ENCODE results near the gene LPP. TPM values are rescaled to one million over a fixed set of nuclear protein-coding genes. Genes with fewer than 3 reads are reported as not detected.

LPP gene
- total RNA-seq, 2 experiments from 2014 or later, result 51.3 to 58.9 TPM

- no peak for ATAC-seq
- no peaks in the 10 kb centered on the region for H3K9me3 Mint-ChIP-seq (ENCODE audit: insufficient read depth)
- H3K4me1 Mint-ChIP-seq (ENCODE audit: low read depth), result peaks cover 6% of the 10 kb centered on the region
- DNase-seq, result no peak
- H3K4me3 Mint-ChIP-seq, result no peak overlapping the region
- no peak overlapping the region for H3K27ac Mint-ChIP-seq
- CTCF ChIA-PET, result no interaction called here
- H3K36me3 Mint-ChIP-seq (ENCODE audit: low read depth), result no peaks in the 10 kb centered on the region
- peaks cover 5% of the 10 kb centered on the region for H3K27me3 Mint-ChIP-seq (ENCODE audit: low read depth)
- POLR2A ChIA-PET, result no interaction called here
Measured at GRCh38 chr3:188778091-188778852, 624.3 kb downstream of the LPP start.

GRCh38 chr3:188779281-188779980, 625.5 kb downstream of the LPP start:
- DNase-seq (no peak), ATAC-seq (no peak)
- H3K27ac Mint-ChIP-seq, result no peak overlapping the region
- no peak overlapping the region for H3K4me3 Mint-ChIP-seq
- CTCF ChIA-PET, result interaction anchor here (0.7 to 1.2 kb wide), 2 partner anchors 12 to 14 kb away, joined by 3 to 4 read pairs; no protein-coding TSS in a partner anchor
- H3K36me3 Mint-ChIP-seq (ENCODE audit: low read depth), result no peaks in the 10 kb centered on the region
- POLR2A ChIA-PET, result interaction anchor here (0.9 kb wide), 1 partner anchor 9 kb away, joined by 3 read pairs; no protein-coding TSS in a partner anchor
- H3K27me3 Mint-ChIP-seq (ENCODE audit: low read depth), result peaks cover 5% of the 10 kb centered on the region
- peaks cover 6% of the 10 kb centered on the region for H3K4me1 Mint-ChIP-seq (ENCODE audit: low read depth)
- H3K9me3 Mint-ChIP-seq (ENCODE audit: insufficient read depth), result no peaks in the 10 kb centered on the region

- ATAC-seq (no peak), DNase-seq (no peak)
- CTCF ChIA-PET, result interaction anchor here (1.2 kb wide), 1 partner anchor 13 kb away, joined by 3 read pairs; no protein-coding TSS in a partner anchor
- POLR2A ChIA-PET, result interaction anchor here (0.9 kb wide), 1 partner anchor 8 kb away, joined by 3 read pairs; no protein-coding TSS in a partner anchor
- H3K4me1 Mint-ChIP-seq (ENCODE audit: low read depth), result peaks cover 6% of the 10 kb centered on the region
- peaks cover 5% of the 10 kb centered on the region for H3K27me3 Mint-ChIP-seq (ENCODE audit: low read depth)
- H3K36me3 Mint-ChIP-seq (ENCODE audit: low read depth), result no peaks in the 10 kb centered on the region
- H3K4me3 Mint-ChIP-seq, result no peak overlapping the region
- H3K27ac Mint-ChIP-seq, result no peak overlapping the region
- H3K9me3 Mint-ChIP-seq (ENCODE audit: insufficient read depth), result no peaks in the 10 kb centered on the region
Measured at GRCh38 chr3:188780193-188781147, 626.5 kb downstream of the LPP start.

GRCh38 chr3:188782613-188783124, 628.7 kb downstream of the LPP start:
- H3K27me3 Mint-ChIP-seq (ENCODE audit: low read depth), result peaks cover 2% of the 10 kb centered on the region
- DNase-seq, result no peak
- H3K4me3 Mint-ChIP-seq, result no peak overlapping the region
- CTCF ChIA-PET, result interaction anchor here (0.9 to 1.4 kb wide), 3 partner anchors 10 to 1044 kb away, joined by 3 to 5 read pairs (median 3); no protein-coding TSS in a partner anchor
- H3K36me3 Mint-ChIP-seq (ENCODE audit: low read depth), result no peaks in the 10 kb centered on the region
- POLR2A ChIA-PET, result no interaction called here
- H3K9me3 Mint-ChIP-seq (ENCODE audit: insufficient read depth), result no peaks in the 10 kb centered on the region
- peaks cover 6% of the 10 kb centered on the region for H3K4me1 Mint-ChIP-seq (ENCODE audit: low read depth)
- no peak for ATAC-seq
- H3K27ac Mint-ChIP-seq, result no peak overlapping the region

GRCh38 chr3:188786424-188786823, 632.5 kb downstream of the LPP start:
- CTCF ChIA-PET, result no interaction called here
- DNase-seq, result no peak
- Mint-ChIP-seq H3K27me3 (ENCODE audit: low read depth) (no peaks in the 10 kb centered on the region), H3K9me3 (ENCODE audit: insufficient read depth) (no peaks in the 10 kb centered on the region), H3K4me1 (ENCODE audit: low read depth) (peaks cover 6% of the 10 kb centered on the region), H3K4me3 (no peak overlapping the region), H3K27ac (no peak overlapping the region), H3K36me3 (ENCODE audit: low read depth) (no peaks in the 10 kb centered on the region)
- no peak for ATAC-seq
- POLR2A ChIA-PET, result no interaction called here

GRCh38 chr3:188788621-188789081, 634.7 kb downstream of the LPP start:
- Mint-ChIP-seq H3K4me3 (no peak overlapping the region), H3K36me3 (ENCODE audit: low read depth) (peaks cover 2% of the 10 kb centered on the region), H3K4me1 (ENCODE audit: low read depth) (no peaks in the 10 kb centered on the region), H3K27ac (no peak overlapping the region), H3K27me3 (ENCODE audit: low read depth) (no peaks in the 10 kb centered on the region), H3K9me3 (ENCODE audit: insufficient read depth) (no peaks in the 10 kb centered on the region)
- CTCF ChIA-PET, result interaction anchor here (0.5 to 2.1 kb wide), 5 partner anchors 167 to 1050 kb away, joined by 3 to 13 read pairs (median 4); no protein-coding TSS in a partner anchor
- POLR2A ChIA-PET, result no interaction called here
- ATAC-seq (peak; percentile 97), DNase-seq (peak; percentile 77)

- ATAC-seq (no peak), DNase-seq (no peak)
- H3K36me3 Mint-ChIP-seq (ENCODE audit: low read depth), result peaks cover 2% of the 10 kb centered on the region
- H3K27ac Mint-ChIP-seq, result no peak overlapping the region
- no peaks in the 10 kb centered on the region for H3K9me3 Mint-ChIP-seq (ENCODE audit: insufficient read depth)
- H3K27me3 Mint-ChIP-seq (ENCODE audit: low read depth), result no peaks in the 10 kb centered on the region
- H3K4me1 Mint-ChIP-seq (ENCODE audit: low read depth), result no peaks in the 10 kb centered on the region
- CTCF ChIA-PET, result interaction anchor here (1.0 kb wide), 1 partner anchor 1051 kb away, joined by 4 read pairs; no protein-coding TSS in a partner anchor
- POLR2A ChIA-PET, result no interaction called here
- H3K4me3 Mint-ChIP-seq, result no peak overlapping the region
Measured at GRCh38 chr3:188789251-188789650, 635.3 kb downstream of the LPP start.

- Mint-ChIP-seq H3K4me1 (ENCODE audit: low read depth) (no peaks in the 10 kb centered on the region), H3K36me3 (ENCODE audit: low read depth) (peaks cover 2% of the 10 kb centered on the region), H3K9me3 (ENCODE audit: insufficient read depth) (no peaks in the 10 kb centered on the region), H3K27me3 (ENCODE audit: low read depth) (no peaks in the 10 kb centered on the region), H3K4me3 (no peak overlapping the region), H3K27ac (no peak overlapping the region)
- ChIA-PET CTCF (interaction anchor here (1.0 to 1.2 kb wide), 3 partner anchors 12 to 1051 kb away, joined by 3 to 4 read pairs (median 3); no protein-coding TSS in a partner anchor), POLR2A (no interaction called here)
- DNase-seq (no peak), ATAC-seq (no peak)
Measured at GRCh38 chr3:188791311-188791710, 637.4 kb downstream of the LPP start.

- Mint-ChIP-seq H3K27ac (no peak overlapping the region), H3K27me3 (ENCODE audit: low read depth) (no peaks in the 10 kb centered on the region), H3K9me3 (ENCODE audit: insufficient read depth) (no peaks in the 10 kb centered on the region), H3K4me3 (no peak overlapping the region), H3K36me3 (ENCODE audit: low read depth) (peaks cover 2% of the 10 kb centered on the region), H3K4me1 (ENCODE audit: low read depth) (no peaks in the 10 kb centered on the region)
- ATAC-seq, result no peak
- peak; percentile 24 for DNase-seq
- ChIA-PET CTCF (interaction anchor here (1.0 to 1.5 kb wide), 4 partner anchors 10 to 1052 kb away, joined by 3 to 4 read pairs (median 4); no protein-coding TSS in a partner anchor), POLR2A (interaction anchor here (0.6 kb wide), 1 partner anchor 21 kb away, joined by 3 read pairs; no protein-coding TSS in a partner anchor)
Measured at GRCh38 chr3:188792793-188793192, 638.8 kb downstream of the LPP start.

- no peak for ATAC-seq
Measured at GRCh38 chr3:188796122-188796631, 642.2 kb downstream of the LPP start.

GRCh38 chr3:188797045-188797444, 643.1 kb downstream of the LPP start:
- no peak for ATAC-seq
- H3K4me1 Mint-ChIP-seq (ENCODE audit: low read depth), result no peaks in the 10 kb centered on the region
- H3K4me3 Mint-ChIP-seq, result no peak overlapping the region
- peaks cover 2% of the 10 kb centered on the region for H3K36me3 Mint-ChIP-seq (ENCODE audit: low read depth)
- no peak for DNase-seq
- ChIA-PET CTCF (interaction anchor here (0.9 to 1.4 kb wide), 2 partner anchors 158 to 1059 kb away, joined by 4 read pairs; no protein-coding TSS in a partner anchor), POLR2A (no interaction called here)
- H3K9me3 Mint-ChIP-seq (ENCODE audit: insufficient read depth), result no peaks in the 10 kb centered on the region
- no peaks in the 10 kb centered on the region for H3K27me3 Mint-ChIP-seq (ENCODE audit: low read depth)
- H3K27ac Mint-ChIP-seq, result no peak overlapping the region

More at GRCh38 chr3:188796122-188796631, 642.2 kb downstream of the LPP start:
- Mint-ChIP-seq H3K4me3 (no peak overlapping the region), H3K36me3 (ENCODE audit: low read depth) (peaks cover 2% of the 10 kb centered on the region), H3K27me3 (ENCODE audit: low read depth) (no peaks in the 10 kb centered on the region), H3K9me3 (ENCODE audit: insufficient read depth) (no peaks in the 10 kb centered on the region), H3K27ac (no peak overlapping the region), H3K4me1 (ENCODE audit: low read depth) (no peaks in the 10 kb centered on the region)
- ChIA-PET POLR2A (no interaction called here), CTCF (interaction anchor here (1.4 kb wide), 1 partner anchor 1058 kb away, joined by 4 read pairs; no protein-coding TSS in a partner anchor)
- DNase-seq, result no peak
